ENCODE results near the gene CCL24.
"Not testable (repeated sequence)": the region's sequence is repeated elsewhere in the genome, so short reads cannot be mapped to it uniquely, and the experiment has no call there.

Gene CCL24

DNA sequence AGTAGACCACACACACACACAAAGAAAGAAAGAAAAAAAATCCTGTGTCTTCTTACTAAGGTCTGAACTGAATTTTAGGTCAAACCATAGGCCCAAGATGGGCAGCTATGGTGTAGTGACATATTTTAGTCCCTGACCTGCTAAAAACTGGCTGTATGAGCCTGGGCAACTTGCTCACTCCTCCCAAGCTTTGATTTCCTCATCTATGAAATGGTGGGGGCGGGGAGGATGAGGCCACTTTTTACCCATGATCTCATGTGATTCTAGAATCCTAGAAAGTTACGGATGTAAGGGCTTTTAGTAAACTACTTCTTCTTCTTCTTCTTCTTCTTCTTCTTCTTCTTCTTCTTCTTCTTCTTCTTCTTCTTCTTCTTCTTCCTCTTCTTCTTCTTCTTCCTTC is 6.1 kb upstream of the CCL24 start:
- DNase-seq (ENCODE audit: low read depth in 2 of 2): no peak

DNA sequence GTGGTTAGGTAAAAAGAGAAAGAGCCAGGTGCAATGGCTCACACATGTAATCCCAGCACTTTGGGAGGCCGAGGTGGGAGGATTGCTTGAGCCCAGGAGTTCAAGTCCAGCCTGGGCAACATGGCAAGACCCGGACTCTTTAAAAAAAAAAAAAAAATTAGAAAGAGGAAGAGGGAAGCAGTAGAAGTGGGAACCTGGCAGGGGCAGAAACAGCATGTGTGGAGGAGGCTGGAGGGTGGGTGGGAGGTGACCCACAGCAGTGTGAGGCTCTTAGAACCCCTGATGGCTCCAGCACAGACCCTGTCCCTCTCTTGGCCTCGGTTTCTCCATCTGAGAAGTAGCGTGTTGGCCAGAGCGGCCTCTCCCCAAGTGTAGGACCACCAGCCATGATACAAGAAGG is 4.9 kb upstream of the CCL24 start:
- DNase-seq (ENCODE audit: low read depth in 2 of 2): no peak

DNA sequence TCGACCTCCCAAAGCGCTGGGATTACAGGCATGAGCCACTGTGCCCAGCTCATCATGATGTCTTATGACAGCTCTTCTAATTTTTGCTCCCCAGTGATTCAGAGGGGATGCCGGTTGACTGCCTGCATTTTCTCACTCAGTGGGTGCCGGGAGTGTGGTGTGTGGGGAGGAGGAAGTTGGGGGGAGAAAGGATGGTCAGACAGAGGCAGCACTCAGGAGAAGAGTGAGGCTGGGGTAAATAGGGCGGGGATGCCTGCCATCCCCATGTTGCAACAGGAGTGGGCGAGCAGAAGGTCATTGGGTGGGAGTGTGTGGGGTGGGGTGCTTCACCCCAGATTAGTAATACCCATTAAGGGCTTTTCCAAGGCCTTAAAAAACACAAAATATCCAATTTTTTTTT is 3.5 kb upstream of the CCL24 start:
- DNase-seq (ENCODE audit: low read depth in 2 of 2): no peak

DNA sequence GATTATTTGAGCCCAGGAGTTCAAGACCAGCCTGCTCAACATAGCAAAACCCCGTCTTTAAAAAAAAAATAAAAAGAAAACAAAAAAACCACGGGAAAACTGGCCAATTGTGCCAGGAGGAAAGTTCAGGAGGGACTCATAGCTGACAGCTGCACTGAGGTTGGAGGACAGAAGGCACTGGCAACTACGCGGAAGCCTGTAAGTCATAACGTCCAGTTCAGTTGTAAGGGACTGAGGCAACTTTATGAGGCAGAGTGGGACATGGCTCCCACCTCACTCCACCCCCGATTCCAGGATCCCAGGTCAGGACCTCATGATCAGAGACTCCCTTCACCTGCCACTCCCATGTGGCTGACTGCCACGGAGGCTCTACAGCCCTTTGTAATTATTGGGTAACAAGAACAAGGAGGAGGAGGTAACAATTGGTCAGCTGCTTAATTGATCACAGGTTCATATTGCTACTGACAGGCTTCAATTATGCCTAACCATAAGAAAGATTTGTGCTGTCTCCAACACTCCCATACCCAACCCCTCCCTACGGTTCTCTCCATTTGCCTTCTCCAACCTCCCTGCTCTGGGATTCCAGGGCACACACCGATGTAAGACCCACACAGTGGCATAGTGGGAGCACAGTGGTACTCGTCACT is 1.9 kb upstream of the CCL24 start:
- DNase-seq (ENCODE audit: low read depth in 2 of 2): no peak

DNA sequence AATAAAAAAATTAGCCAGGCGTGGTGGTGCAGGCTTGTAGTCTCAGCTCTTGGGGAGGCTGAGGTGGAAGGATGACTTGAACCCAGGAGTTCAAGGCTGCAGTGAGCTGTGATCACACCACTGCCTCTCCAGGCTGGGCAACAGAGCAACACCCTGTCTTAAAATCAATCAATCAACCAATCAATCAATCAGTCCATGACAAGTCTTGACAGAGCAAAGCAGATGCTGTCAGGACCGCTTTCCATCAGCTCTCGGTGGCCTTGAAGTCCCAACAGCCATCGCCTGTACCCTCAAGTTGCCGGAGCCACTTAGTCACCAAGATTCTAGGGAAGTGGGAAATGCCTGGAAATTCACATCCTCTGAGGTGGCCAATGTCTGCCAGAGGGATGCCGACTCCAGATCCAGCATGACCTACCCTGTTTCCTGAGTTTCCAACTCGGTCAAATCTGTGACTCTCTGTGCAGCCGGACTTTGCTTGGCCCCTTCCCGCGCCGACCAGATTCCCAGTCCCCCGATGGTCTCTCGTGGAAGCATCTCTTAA is 871 bp upstream of the CCL24 start:
- DNase-seq (ENCODE audit: low read depth in 2 of 2): no peak

DNA sequence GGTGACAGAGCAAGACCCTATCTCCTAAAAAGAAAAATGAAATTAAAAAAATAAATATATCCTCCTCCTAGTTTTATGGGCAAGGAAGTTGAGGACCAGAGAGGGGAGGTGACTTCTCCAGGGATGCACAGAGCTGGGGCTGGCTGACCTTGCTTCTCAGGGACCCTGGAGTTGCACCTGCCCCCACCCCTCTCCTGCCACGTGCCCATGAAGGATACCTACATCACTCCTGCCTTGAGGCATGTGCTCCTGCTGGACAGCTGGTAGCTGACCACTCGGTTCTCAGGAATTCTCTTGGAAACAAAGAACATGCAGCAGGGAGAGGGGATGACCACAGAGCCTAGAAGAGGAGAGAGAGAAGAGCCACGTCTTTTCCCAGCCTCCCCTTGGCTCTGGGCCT is 522 bp downstream of the CCL24 start:
- no peak for DNase-seq (ENCODE audit: low read depth in 2 of 2)

DNA sequence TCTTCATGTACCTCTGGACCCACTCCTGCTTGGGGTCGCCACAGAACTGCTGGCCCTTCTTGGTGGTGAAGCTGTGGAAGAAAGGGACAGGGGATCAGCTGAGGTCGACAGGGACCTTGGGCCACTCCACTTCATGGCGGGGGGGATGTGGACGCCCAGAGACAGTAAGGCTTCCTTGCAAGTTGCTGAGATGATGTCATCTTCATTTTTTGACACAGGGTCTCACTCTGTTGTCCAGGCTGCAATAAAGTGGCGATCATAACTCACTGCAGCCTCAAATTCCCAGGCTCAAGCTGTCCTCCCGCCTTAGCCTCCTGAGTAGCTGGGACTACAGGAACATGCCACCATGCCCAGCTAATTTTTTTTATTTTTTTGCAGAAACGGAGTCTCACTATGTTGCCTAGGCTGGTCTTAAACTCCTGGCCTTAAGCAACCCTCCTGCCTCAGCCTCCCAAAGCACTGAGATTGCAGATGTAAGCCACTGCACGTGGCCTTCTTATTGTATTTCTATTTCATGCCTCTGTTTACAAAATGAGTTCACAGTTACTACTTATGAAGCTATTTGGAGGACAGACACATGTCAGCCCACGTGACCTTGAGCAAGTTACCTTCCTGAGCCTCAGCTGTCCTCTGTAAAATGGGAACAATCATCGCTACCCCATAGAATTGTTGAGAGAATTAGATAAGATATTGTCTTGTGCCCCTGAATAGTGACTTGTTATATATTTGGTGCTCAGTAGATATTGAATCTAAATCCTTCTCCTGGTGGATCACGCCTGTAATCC is 1.5 kb downstream of the CCL24 start:
- DNase-seq (ENCODE audit: low read depth in 2 of 2): no peak

DNA sequence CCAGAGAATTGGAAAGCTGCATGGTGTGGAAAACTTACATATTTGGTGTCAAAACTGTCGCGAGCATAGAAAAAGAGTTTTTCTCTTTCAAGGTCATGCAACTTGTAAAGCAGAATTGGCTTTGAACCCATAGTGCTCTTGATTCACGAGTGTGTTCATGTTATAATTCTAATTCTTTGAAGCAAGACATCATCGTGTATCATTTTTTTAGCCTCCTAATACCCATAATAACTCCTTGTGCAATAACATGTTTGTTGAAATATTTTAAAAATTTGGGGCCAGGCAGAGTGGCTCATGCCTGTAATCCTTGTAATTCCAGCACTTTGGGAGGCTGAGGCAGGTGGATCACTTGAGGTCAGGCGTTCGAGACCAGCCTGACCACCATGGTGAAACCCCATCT is 4.2 kb downstream of the CCL24 start:
- DNase-seq (ENCODE audit: low read depth in 2 of 2): no peak

DNA sequence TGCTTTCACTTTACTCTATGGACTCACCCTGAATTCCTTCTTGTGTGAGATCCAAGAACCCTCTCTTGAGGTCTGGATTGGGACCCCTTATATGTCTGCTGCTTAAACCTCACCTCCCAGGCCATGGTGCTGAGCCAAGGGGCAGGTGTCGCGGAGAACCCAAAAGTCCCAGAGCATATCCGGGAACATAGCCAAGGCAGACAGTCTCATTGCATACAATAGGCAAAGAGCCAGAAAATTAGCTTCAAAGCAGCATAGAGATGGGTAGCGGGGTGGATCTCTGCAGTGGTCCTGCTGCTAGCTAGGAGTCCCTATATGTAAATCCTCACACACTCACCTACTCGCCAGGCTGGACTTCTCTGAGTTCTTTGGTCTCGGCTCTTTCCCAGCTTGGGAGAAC is 5.5 kb downstream of the CCL24 start:
- no peak for DNase-seq (ENCODE audit: low read depth in 2 of 2)

DNA sequence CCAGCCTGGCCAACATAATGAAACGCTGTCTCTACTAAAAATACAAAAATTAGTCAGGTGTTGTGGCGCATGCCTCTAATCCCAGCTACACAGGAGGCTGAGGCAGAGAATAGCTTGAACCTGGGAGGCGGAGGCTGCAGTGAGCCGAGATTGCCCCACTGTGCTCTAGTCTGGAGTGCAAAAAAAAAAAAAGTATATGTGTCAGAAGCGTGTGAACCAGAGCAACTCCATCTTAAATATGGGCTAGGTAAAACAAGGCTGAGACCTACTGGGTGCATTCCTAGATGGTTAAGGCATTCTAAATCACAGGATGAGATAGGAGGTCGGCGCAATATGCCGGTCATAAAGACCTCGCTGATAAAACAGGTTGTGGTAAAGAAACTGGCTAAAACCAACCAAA is 6.2 kb downstream of the CCL24 start:
- no peak for DNase-seq (ENCODE audit: low read depth in 2 of 2)

DNA sequence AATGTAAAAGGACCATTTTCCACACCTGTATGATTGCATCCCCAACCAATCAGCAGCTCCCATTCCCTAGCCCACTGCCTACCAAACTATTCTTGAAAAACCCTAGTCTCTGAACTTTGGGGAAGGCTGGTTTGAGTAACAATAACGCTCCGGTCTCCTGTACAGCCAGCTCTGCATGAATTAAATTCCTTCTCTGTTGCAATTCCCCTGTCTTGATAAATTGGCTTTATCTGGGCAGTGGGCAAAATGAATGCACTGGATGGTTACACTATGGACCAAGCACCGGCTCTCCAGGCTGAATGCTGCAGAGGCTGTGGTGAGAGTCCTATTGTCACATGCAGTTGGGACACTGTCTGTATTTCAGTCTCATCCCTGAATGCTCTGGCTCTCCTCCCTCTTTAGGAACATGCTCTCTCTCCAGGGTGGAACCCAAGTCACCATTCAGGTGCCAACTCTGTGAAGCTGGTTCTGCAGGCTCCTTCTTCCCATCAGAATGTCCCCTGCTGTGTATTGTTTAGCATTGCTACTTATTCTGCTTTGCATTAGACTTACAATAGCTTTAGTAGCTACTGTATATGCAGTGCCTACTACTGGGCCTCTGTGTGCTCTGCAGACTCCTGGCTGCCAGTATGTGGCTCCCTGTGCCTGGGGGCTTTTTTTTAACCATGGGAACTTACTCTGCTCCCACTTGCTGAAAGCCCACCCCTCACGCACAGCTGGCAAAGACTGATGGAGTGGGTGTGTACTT is 6.9 kb downstream of the CCL24 start:
- DNase-seq (ENCODE audit: low read depth in 2 of 2): no peak

DNA sequence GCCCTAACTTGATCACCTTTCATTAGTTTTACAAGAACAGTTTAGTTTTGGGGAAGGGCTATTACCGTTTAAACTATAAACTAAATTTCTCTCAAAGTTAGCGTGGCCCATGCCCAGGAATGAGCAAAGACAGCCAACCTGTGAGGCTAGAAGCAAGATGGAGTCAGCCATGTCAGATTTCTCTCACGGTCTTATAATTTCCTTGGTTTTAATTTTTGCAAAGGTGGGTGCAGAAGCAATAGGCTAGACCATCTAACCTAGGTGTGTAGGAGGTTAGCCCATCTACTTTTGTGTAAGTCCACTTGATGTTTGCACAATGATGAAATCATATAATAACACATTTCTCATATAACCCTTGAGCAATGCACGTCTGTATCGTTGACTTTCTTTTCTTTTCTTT is 8.9 kb downstream of the CCL24 start:
- DNase-seq (ENCODE audit: low read depth in 2 of 2): no peak

DNA sequence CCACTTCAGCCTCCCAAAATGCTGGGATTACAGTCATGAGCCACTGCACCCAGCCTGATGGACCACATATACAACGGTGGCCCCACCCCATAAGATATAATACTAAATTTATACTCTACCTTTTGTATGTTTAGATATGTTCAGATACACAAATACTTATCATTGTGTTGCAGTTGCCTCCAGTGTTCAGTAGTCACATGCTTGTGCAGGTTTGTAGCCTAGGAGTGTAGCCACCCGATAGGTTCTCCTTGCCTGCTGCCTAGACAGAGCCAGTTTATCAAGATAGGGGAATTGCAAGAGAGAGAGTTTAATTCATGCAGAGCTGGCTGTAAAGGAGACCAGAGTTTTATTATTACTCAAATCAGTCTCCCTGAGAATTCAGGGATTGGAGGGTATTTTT is 9.6 kb downstream of the CCL24 start:
- DNase-seq (ENCODE audit: low read depth in 2 of 2): no peak

DNA sequence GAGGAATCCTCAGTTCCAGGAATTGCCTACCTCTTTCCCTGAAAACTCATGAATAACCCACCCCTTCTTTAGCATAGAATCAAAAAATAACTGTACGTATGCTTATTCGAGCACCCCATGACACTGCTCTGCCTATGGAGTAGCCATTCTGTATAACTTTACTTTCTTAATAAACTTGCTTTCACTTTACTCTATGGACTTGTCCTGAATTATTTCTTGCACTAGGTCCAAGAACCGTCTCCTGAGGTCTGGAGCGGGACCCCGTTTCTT is 11.1 kb downstream of the CCL24 start:
- no peak for DNase-seq (ENCODE audit: low read depth in 2 of 2)

DNA sequence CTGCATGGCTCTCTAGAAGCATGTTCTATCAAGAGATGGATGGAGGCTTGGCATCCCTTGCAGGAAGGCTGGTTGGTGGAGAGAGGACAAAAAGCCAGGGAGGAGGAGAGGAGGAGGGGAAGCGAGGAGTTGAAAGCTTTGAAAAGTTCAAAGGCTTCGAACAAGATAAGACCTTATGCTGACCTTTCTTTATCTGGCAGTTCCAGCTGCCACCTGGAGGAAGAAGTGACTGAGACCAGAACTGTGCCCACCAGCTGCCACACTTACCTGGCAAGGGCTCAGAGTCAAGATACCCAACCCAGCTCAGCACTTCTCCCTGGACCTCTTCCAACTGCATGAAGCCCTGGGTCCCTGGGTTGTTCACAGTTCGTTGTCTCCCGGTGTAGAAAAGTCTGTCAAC is 14.8 kb downstream of the CCL24 start:
- DNase-seq (ENCODE audit: low read depth in 2 of 2): no peak

DNA sequence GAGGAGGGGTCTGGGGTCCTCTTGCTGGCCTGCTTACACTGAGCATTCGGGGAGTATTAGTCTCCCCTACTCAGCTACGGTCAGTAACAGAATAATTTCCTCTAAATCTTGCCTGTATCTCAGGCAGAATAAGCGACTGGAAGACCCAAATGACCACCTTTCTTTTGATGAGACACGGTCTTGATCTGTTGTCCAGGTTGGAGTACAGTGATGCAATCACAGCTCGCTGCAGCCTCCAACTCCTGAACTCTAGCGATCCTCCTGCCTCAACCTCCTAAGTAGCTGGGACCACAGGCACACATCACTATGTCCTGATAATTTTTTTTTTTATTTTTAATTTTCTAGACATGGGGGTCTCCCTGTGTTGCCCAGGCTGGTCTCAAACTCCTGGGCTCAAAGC is 17.2 kb downstream of the CCL24 start:
- no peak for DNase-seq (ENCODE audit: low read depth in 2 of 2)

DNA sequence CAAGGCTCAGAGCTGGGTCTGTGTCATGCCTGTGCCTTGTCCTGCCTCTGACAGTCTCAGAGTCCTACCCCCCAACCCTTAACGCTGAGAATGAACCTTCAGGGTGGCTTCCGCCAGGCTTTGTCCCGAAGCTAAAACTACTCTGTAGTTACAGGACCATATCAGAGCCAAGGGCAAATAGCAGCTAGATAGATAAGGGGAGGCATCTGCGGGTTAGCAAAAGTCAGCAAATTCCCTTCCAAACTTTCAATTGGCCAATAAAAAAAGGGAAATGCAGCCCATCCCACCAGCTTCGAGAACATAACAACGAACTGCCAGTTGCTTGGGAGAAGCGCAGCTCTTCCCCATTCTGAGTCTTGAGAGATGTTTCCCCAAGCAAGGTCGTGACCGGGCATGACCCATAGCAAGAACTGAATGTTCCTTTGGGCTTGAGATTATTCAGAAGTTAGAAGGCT is 17.7 kb downstream of the CCL24 start:
- DNase-seq (ENCODE audit: low read depth in 2 of 2): no peak

DNA sequence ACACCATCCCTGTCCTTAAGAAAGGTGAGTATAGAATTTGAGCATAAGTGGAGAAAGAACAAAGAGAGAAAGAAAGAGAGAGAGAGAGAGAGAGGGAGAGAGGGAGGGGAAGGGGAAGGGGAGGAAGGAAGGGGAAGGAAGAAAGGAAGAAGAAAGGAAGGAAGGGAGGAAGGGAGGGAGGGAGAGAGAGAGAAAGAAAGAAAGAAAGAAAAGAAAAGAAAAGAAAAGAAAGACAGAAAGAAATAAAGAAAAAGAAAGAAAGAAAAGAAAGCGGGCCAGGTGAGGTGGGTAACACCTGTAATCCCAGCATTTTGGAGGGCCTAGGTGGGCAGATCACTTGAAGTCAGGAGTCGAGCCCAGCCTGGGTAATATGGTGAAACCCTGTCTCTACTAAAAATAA is 19.9 kb downstream of the CCL24 start:
- no peak for DNase-seq (ENCODE audit: low read depth in 2 of 2)

DNA sequence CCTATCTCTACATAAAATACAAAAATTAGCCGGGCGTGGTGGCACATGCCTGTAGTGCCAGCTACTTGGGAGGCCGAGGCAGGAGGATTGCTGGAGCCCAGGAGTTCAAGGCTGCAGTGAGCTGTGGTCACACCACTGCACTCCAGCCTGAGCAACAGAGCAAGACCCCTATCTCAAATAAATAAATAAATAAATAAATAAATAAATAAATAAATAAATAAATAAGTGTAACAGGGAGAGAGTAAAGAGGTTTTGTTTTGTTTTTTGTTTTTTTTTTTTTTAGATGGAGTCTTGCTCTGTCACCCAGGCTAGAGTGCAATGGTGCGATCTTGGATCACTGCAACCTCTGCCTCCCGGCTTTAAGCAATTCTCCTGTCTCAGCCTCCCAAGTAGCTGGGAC is 21.0 kb downstream of the CCL24 start:
- not testable (repeated sequence) for DNase-seq (ENCODE audit: low read depth in 2 of 2)

DNA sequence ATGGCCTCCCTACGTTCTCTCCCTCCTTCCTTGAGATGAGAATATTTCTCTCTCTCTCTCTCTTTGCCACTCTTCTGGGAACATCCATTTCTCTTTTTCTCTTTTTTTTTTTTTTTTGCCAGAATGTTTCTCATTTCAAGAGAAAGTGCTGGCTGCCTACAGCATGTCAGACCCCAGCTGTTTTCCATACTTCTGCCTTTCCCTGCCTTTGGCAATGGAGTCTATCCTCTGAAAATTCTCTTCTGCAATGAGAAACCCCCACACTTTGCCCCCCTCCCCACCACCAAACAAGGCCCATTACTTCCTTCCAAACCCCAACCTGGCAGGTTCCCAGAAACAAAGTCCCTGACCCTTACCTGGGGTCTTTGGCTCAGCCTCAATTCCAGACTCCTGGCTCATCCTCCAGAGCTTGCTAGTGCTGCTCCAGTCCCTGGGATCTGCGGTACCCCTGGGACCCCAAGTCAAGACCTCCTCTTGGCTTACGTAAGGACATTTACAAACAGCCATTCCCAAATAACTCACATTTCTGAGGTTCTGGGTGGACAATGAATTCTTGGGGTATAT is 24.2 kb downstream of the CCL24 start:
- DNase-seq (ENCODE audit: low read depth in 2 of 2): no peak

DNA sequence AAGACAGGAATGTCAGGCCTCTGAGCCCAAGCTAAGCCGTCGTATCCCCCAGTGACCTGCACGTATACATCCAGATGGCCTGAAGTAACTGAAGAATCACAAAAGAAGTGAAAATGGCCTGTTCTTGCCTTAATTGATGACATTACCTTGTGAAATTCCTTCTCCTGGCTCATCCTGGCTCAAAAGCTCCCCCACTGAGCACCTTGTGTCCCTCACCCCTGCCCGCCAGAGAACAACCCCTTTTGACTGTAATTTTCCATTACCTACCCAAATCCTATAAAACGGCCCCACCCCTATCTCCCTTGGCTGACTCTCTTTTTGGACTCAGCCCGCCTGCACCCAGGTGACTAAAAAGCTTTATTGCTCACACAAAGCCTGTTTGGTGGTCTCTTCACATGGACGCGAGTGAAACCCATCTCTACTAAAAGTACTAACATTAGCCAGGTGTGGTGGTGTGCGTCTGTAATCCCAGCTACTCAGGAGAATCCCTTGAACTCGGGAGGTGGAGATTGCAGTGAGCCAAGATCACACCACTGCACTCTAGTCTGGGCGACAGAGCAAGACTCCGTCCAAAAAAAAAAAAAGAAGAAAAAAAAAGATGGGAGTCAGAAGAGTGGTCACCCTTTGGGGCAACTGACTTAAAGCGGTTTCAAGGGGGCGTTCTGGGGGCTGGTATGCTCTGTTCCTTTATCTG is 25.3 kb downstream of the CCL24 start:
- DNase-seq (ENCODE audit: low read depth in 2 of 2): not testable (repeated sequence)

DNA sequence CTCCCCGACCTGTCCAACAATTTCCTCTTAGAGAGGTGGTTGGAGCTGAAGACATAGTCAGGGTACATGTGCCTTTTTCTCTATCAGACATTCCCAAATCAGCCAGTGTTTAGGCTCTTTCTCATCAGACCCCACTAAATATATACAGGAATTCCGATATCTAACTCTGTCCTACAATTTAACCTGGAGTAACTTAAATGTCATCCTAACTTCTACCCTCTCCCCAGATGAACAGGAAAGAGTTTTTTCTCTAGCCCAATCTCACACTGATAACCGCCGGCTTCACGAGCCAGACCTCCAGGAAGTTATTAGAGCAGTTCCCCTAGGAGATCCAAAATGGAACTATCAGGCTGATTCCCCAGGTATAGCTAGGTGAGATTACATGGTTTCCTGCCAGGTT is 30.5 kb downstream of the CCL24 start:
- not testable (repeated sequence) for DNase-seq (ENCODE audit: low read depth in 2 of 2)

Data from stimulated activated CD8-positive, alpha-beta memory T cell treated with anti-CD3 and anti-CD28 coated beads, Interleukin-7, amount 100 ng/mL, for 4 hours (primary cell).